Activated naive CD8-positive, alpha-beta T cell treated with anti-CD3 and anti-CD28 coated beads, Interleukin-2, amount 50 U/mL, for 24 hours (primary cell): ENCODE results near the gene WNT5B.
"Not testable (repeated sequence)": the region's sequence is repeated elsewhere in the genome, so short reads cannot be mapped to it uniquely, and the experiment has no call there.

Experiments
- ATAC-seq: fragments of 150-1000 bp; cut with Tn5 transposase; one replicate; pipeline ENCODE4 v1.10.0; 2021
- DNase-seq: peaks from one replicate; pipeline ENCODE4 v3.0.0; 2021
- H3K27ac Mint-ChIP-seq: one replicate; pipeline ENCODE4 v1.8.0; 2021; ENCODE audit warnings: mild to moderate bottlenecking, mixed read lengths
- H3K27me3 Mint-ChIP-seq: one replicate; pipeline ENCODE4 v1.8.0; 2021; ENCODE audit warnings: mixed read lengths
- H3K36me3 Mint-ChIP-seq: one replicate; pipeline ENCODE4 v1.8.0; 2021; ENCODE audit warnings: low read depth, mixed read lengths
- H3K4me1 Mint-ChIP-seq: one replicate; pipeline ENCODE4 v1.8.0; 2021; ENCODE audit warnings: mixed read lengths
- H3K4me3 Mint-ChIP-seq: one replicate; pipeline ENCODE4 v1.8.0; 2021; ENCODE audit warnings: mild to moderate bottlenecking, moderate library complexity, mixed read lengths
- H3K9me3 Mint-ChIP-seq: one replicate; pipeline ENCODE4 v1.8.0; 2021; ENCODE audit warnings: mixed read lengths

The WNT5B gene

GRCh38 chr12:1593174-1594005 is 35.6 kb upstream of the WNT5B start:
- Mint-ChIP-seq H3K27ac (peak overlapping the region; percentile 74), H3K36me3 (peaks cover 5% of the 10 kb centered on the region), H3K9me3 (no peaks in the 10 kb centered on the region), H3K27me3 (no peaks in the 10 kb centered on the region), H3K4me3 (peak overlapping the region; percentile 93), H3K4me1 (peaks cover 55% of the 10 kb centered on the region)
- ATAC-seq (peak; percentile 7), DNase-seq (peak; percentile 51)

- H3K27ac Mint-ChIP-seq = no peak overlapping the region
- peaks cover 50% of the 10 kb centered on the region for H3K4me1 Mint-ChIP-seq
- peaks cover 5% of the 10 kb centered on the region for H3K36me3 Mint-ChIP-seq
- no peaks in the 10 kb centered on the region for H3K9me3 Mint-ChIP-seq
- H3K4me3 Mint-ChIP-seq = peak overlapping the region; percentile 93
- ATAC-seq (no peak), DNase-seq (no peak)
- no peaks in the 10 kb centered on the region for H3K27me3 Mint-ChIP-seq
These were observed 35.1 kb upstream of the WNT5B start for GRCh38 chr12:1594006-1594260.

- Mint-ChIP-seq H3K4me1 (peaks cover 45% of the 10 kb centered on the region), H3K36me3 (peaks cover 5% of the 10 kb centered on the region), H3K9me3 (no peaks in the 10 kb centered on the region), H3K27me3 (no peaks in the 10 kb centered on the region), H3K27ac (peak within 1 kb of the TSS; percentile 90), H3K4me3 (peak within 1 kb of the TSS; percentile 93)
- peak; percentile 68 for ATAC-seq
- DNase-seq = peak; percentile 90
These were observed 34.6 kb upstream of the WNT5B start, which contains the start of gene FBXL14 for GRCh38 chr12:1594261-1595025. TSS of gene FBXL14 (minus strand) at chr12:1594581. CDS start at chr12:1594066, 515 bp downstream.

GRCh38 chr12:1595026-1595561 is 33.9 kb upstream of the WNT5B start:
- Mint-ChIP-seq H3K36me3 (peaks cover 5% of the 10 kb centered on the region), H3K4me1 (peaks cover 39% of the 10 kb centered on the region)
- no peak for DNase-seq

DNA sequence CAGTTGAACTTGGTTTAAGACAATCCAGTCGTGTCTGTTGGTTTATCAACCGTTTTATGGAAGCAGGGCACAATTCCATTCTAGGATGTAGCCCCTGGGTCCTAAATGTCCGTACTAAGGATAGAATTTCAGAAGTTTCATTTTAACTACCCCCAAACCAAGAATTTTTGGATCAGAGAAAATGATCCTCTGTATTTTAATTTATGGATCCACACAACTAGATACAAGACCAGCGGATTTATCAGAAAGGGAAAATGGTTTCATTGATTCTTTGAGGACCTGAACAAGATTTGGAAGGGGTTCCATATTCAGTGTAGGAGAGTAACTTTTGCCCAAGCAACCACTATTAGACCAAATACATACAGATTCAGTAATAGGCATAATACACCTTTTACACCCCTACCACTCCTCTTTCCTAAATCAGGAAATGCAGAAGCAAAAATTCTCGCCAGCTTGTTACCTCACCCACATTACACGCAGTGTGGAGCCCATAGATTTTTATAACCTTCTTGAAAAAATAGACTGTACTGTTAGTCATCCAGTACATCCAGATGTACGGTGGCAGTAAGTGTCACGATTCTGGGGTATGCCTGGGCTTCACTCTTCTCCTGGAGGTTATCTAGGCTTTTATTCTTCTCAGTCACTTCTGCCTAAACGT is 33.2 kb upstream of the WNT5B start:
- H3K27ac Mint-ChIP-seq = no peak overlapping the region
- DNase-seq (no peak), ATAC-seq (no peak)
- no peaks in the 10 kb centered on the region for H3K27me3 Mint-ChIP-seq
- H3K36me3 Mint-ChIP-seq = peaks cover 3% of the 10 kb centered on the region
- H3K4me3 Mint-ChIP-seq = peak overlapping the region; percentile 85
- peaks cover 34% of the 10 kb centered on the region for H3K4me1 Mint-ChIP-seq
- no peaks in the 10 kb centered on the region for H3K9me3 Mint-ChIP-seq

More at GRCh38 chr12:1595026-1595561, 33.9 kb upstream of the WNT5B start:
- Mint-ChIP-seq H3K4me3 (peak overlapping the region; percentile 85), H3K27ac (peak overlapping the region; percentile 90), H3K9me3 (no peaks in the 10 kb centered on the region), H3K27me3 (no peaks in the 10 kb centered on the region)
- ATAC-seq = no peak

GRCh38 chr12:1598757-1599156 is 30.3 kb upstream of the WNT5B start:
- Mint-ChIP-seq H3K4me3 (no peak overlapping the region), H3K9me3 (no peaks in the 10 kb centered on the region), H3K4me1 (peaks cover 34% of the 10 kb centered on the region), H3K36me3 (no peaks in the 10 kb centered on the region), H3K27ac (no peak overlapping the region), H3K27me3 (no peaks in the 10 kb centered on the region)
- no peak for ATAC-seq
- no peak for DNase-seq

- not testable (repeated sequence) for H3K36me3 Mint-ChIP-seq, ATAC-seq, H3K9me3 Mint-ChIP-seq, DNase-seq, H3K27me3 Mint-ChIP-seq
- Mint-ChIP-seq H3K4me3 (peak overlapping the region; percentile 85), H3K27ac (peak overlapping the region; percentile 94), H3K4me1 (peaks cover 44% of the 10 kb centered on the region)
These were observed 26.3 kb upstream of the WNT5B start for GRCh38 chr12:1602706-1603105.

DNA sequence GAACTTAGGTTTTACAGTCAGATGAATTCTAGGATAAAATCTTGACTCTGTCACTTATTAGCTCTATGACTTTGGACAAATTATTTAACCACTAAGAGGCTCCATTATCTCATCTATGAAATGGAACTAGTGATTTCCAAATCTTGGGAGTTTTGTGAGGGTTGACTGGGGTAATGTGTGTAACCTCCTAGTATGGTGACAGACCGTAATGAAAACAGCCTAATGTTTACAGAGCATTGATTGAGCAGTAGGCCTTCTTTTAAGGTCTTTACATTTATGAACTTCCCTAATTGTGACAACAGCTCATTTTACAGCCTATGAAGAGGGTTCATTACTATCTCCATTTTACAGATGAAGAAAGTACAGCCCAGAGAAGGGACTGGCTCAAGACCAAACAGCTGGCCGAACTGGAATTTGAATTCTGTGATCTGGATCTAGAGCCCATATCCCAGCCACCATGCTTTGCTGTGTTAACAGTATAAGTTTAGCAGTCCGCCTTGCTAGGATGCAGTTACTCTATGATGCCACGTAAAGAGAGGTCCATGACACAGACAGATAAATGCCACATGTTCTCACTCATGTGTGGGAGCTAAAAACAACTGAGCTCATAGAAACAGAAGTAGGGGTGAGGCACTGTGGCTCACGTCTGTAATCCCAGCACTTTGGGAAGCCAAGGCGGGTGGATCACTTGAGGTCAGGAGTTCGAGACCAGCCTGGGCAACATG is 25.6 kb upstream of the WNT5B start:
- H3K4me1 Mint-ChIP-seq = peaks cover 46% of the 10 kb centered on the region
- H3K36me3 Mint-ChIP-seq = no peaks in the 10 kb centered on the region
- H3K27ac Mint-ChIP-seq = peak overlapping the region; percentile 15
- ATAC-seq (no peak), DNase-seq (no peak)
- H3K4me3 Mint-ChIP-seq = no peak overlapping the region
- no peaks in the 10 kb centered on the region for H3K27me3 Mint-ChIP-seq
- no peaks in the 10 kb centered on the region for H3K9me3 Mint-ChIP-seq

DNA sequence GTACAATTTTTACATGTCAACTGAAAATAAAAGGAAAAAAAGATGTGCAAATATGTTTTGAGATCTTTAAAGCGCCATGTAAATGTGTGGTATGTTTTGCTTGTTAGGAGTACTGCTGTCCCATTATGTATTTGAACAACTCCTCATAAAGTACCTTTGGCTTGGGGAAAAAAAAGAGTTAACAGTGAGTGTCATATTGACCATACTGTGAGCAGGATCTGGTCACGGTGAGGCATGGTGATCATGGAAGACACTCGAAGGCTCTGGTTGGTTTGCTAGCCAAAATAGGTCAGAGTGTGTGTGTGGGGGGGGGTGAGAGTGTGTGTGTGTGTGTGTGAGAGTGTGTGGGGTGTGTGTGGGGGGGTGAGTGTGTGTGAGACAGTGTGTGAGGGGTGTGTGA is 24.6 kb upstream of the WNT5B start:
- H3K9me3 Mint-ChIP-seq = no peaks in the 10 kb centered on the region
- ATAC-seq (no peak), DNase-seq (no peak)
- H3K27ac Mint-ChIP-seq = no peak overlapping the region
- no peaks in the 10 kb centered on the region for H3K27me3 Mint-ChIP-seq
- H3K4me3 Mint-ChIP-seq = no peak overlapping the region
- peaks cover 46% of the 10 kb centered on the region for H3K4me1 Mint-ChIP-seq
- H3K36me3 Mint-ChIP-seq = no peaks in the 10 kb centered on the region

GRCh38 chr12:1605129-1606020 is 23.7 kb upstream of the WNT5B start:
- peak overlapping the region; percentile 61 for H3K27ac Mint-ChIP-seq
- ATAC-seq (peak; percentile 79), DNase-seq (peak; percentile 47)
- no peaks in the 10 kb centered on the region for H3K27me3 Mint-ChIP-seq
- H3K36me3 Mint-ChIP-seq = no peaks in the 10 kb centered on the region
- no peaks in the 10 kb centered on the region for H3K9me3 Mint-ChIP-seq
- H3K4me3 Mint-ChIP-seq = peak overlapping the region; percentile 75
- peaks cover 46% of the 10 kb centered on the region for H3K4me1 Mint-ChIP-seq

DNA sequence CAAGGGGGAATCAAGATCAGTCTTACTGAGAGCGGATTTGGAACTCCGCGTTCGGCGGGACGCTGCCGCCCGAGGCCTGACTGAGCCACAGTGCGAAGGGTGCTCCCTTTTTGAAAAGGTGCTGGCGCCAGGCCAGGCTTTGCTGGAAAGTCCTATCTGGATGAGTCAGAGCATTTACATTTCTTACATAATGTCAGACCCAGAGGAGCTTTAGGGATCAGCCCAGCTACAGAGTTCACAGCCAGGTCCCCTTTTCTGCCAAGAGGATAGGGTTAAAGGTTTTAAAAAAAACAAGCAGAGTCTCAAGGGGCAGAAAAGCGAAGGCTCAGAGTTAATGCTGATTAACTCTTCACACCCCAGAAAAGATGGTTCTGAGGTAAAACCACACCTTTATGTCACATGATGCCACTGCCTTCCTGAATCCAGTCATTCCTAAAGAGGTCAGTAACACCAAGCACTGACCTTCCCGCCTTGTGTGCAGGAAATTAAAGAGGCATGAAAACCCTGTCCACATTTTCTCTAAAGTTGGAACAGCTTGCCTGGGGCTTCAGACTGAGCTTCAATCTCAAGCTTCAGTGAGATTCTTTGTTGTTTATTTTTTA is 22.9 kb upstream of the WNT5B start:
- peak overlapping the region; percentile 75 for H3K4me3 Mint-ChIP-seq
- ATAC-seq (peak; percentile 57), DNase-seq (peak; percentile 76)
- no peaks in the 10 kb centered on the region for H3K27me3 Mint-ChIP-seq
- H3K27ac Mint-ChIP-seq = peak overlapping the region; percentile 61
- no peaks in the 10 kb centered on the region for H3K9me3 Mint-ChIP-seq
- H3K4me1 Mint-ChIP-seq = peaks cover 41% of the 10 kb centered on the region
- H3K36me3 Mint-ChIP-seq = no peaks in the 10 kb centered on the region

DNA sequence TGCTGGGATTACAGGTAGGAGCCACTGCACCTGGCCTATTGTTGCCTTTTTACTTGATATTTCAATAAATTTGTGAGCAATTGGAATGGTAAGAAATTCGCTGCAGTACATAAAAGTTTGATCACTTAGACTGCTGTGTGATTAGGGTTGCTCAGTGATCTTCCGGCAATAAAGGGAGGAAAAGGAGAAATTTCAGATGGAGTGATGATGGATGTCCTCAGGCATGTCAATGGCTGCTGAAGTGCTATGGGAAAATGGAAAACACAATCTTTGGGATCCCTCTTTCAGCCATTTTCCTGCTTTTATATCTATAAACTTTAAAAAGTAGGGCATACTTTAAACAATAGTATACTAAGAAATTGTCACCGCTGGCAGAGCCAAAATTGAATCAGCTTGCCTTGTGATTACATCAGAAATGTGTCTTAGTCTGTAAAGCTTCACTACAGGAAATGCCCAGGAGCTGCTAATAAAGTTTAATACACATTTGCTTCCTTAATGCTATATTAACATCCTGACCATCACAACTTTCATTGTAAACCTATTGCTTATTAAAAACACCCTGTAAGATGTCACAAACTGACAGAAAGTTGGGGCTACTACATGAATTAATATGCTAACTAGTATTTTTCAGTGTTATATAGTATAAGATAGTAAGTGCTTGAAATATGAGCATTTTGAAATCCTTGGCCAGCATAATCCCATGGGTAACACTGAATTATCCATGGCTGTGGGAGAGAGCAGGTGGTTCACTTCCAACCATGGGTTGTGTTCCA is 20.9 kb upstream of the WNT5B start:
- H3K4me1 Mint-ChIP-seq = peaks cover 23% of the 10 kb centered on the region
- H3K36me3 Mint-ChIP-seq = no peaks in the 10 kb centered on the region
- H3K27ac Mint-ChIP-seq = no peak overlapping the region
- H3K27me3 Mint-ChIP-seq = no peaks in the 10 kb centered on the region
- DNase-seq = no peak
- no peaks in the 10 kb centered on the region for H3K9me3 Mint-ChIP-seq
- no peak for ATAC-seq
- no peak overlapping the region for H3K4me3 Mint-ChIP-seq
